HG03521 (cell line): ENCODE measurements around the gene DBX2.
"Not testable (repeated sequence)": the region's sequence is repeated elsewhere in the genome, so short reads cannot be mapped to it uniquely, and the experiment has no call there.

Experiments
- ATAC-seq: cut with Tn5 transposase; IDR thresholded peaks from one replicate; pipeline ENCODE4 v1.9.1; 2021; ENCODE audit warnings: mild to moderate bottlenecking, moderate library complexity; ENCODE audit not compliant: unreplicated experiment

Gene DBX2

GRCh38 chr12:45050751-45051571, at the start of gene DBX2:
DBX2 (minus strand) TSS chr12:45051099; CDS start chr12:45050927, 172 bp downstream.
- ATAC-seq = no peak

DNA sequence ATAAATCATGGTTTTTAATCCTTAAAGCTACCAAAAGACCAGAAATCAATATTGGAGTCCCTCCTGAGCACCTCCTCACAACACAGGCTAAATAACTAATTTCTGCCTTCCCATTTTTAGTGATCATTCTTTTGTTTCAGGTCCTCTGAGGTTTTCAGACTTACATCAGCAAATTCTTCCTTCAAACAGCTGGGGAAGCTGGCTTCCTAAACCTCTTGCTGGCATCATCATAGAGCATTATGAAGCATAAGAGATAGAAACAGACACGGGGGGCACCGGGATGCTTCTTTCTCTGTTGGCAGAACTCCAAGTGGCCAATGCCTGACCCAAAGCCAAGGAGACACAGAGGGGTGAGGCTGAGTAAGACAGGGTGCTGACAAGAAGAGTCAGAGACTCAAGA, 47.9 kb upstream of the DBX2 start:
- no peak for ATAC-seq

GRCh38 chr12:45095417-45095816, 44.5 kb upstream of the DBX2 start:
- not testable (repeated sequence) for ATAC-seq

DNA sequence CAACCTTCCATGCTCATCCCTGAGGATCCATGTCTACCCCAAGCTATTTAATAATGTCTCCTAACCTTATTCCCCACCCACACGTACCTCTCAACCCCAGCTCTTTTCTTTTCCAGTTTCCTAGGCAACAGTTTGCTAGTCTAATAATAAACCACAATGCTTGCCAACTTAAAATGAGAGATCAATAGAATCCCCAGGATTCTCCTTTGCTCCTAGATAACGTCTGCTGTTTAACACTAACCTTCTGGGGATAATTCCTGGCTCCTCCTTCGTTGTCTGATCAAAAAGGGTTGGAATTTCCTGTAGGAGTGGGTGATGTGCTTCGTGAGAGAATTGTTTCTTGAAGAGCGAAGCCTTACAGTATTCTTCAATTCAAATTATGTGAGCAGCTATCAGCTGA, 42.2 kb upstream of the DBX2 start:
- ATAC-seq = no peak

DNA sequence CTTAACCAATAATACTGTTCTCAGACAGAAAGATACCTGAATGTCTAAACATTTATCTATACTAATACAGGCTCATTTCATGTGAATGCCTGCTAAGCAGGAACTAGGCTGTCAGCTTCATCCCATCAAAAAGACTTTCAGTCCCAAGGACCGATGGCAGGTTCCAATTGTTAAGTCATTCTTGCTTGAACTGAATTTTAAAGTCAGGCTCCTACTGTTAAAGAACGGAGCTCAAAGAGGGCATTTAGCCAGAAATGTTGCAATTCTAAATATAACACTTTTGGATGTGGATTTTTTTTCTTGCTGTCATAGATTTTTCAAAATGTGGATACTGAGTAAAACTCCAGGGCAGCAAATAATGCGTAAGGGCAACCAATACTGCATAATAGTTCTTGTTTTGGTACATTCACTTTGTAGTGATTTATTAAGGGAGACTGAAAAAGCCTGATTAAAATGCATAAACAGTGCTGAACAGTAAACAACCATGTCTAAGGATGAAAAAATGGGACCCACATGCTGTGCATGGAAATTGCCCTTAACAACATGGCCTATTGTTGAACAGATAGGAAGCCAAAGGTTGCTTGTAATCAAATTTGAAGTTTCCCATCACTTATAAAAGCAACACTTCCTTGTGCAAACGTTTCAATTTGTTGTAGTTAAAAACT, 38.6 kb upstream of the DBX2 start:
- no peak for ATAC-seq

DNA sequence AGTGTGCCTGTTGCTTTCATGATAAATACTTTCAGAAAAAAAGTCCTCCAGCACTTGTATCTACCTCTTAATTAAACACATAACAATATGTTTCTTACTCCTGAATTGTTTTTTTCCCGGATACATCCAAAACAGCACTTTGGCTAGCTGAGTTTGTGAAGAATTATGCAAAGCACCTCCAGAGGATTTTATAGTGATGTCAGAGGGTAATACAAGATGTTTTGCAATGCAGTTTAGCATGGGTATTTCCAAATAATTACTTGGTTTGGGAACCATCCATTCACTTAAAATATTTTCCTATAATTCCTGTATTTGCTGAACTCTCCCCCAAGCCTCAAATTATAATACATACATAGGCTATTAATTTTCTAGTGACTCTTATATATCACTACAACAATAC, 37.7 kb upstream of the DBX2 start:
- ATAC-seq = no peak

DNA sequence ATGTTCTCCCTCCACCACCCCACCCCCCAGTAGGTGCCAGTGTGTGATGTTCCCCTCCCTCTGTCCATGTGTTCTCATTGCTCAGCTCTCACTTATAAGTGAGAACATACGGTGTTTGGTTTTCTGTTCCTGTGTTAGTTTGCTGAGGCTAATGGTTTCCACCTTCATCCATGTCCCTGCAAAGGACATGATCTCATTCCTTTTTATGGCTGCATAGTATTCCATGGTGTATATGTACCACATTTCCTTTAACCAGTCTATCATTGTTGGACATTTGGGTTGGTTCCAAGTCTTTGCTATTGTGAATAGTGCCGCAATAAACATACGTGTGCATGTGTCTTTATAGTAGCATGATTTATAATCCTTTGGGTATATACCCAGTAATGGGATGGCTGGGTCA, 33.3 kb upstream of the DBX2 start:
- ATAC-seq = not testable (repeated sequence)

- ATAC-seq = no peak
Measured at GRCh38 chr12:45077251-45077650, 26.4 kb upstream of the DBX2 start.

GRCh38 chr12:45076417-45077026, 25.6 kb upstream of the DBX2 start:
- ATAC-seq = no peak

GRCh38 chr12:45075587-45076282, 24.8 kb upstream of the DBX2 start:
- ATAC-seq = no peak

DNA sequence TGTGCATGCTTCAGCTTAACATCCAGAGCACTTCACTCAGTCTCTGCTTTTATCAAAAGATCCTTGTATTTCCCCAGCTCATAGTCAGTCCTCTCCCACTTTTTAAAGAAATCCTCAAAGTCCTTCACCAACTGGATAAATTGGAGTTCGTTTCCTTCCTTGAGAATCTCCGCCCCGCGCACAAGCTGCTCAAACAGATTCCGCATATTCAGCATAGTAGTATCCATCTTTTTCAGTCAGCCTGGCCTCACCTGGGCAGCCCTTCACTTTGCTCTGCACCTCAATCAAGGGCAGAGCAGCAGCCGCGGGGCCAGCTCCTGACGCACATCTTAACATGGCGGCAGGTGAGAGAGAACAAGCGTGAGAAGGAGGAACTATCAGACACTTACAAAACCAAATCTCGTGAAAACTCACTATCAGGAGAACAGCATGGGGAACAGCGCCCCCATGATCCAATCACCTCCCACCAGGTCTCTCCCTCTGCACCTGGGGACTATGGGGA, 14.3 kb upstream of the DBX2 start:
- no peak for ATAC-seq

DNA sequence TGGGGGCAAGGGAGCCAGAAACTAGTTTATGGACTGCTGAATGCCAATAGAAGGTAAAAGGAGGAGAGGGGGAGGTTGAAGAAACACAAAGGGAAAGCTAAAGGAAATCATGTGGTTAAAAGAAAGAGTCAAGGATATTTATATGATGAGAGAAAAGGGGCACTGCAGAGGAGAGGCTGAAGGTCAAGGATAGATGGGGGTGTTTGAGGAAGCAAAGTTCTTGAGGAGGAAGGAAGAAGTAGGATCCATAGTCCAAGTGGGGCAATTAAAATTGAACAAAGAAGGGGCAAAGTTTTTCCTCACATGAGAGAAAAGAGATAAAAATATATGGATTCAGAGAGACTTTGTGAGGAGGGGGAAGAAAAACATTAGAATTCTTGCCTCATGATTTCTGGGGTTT, 10.1 kb upstream of the DBX2 start:
- ATAC-seq = no peak

GRCh38 chr12:45051572-45052125, 750 bp upstream of the DBX2 start:
- no peak for ATAC-seq

DNA sequence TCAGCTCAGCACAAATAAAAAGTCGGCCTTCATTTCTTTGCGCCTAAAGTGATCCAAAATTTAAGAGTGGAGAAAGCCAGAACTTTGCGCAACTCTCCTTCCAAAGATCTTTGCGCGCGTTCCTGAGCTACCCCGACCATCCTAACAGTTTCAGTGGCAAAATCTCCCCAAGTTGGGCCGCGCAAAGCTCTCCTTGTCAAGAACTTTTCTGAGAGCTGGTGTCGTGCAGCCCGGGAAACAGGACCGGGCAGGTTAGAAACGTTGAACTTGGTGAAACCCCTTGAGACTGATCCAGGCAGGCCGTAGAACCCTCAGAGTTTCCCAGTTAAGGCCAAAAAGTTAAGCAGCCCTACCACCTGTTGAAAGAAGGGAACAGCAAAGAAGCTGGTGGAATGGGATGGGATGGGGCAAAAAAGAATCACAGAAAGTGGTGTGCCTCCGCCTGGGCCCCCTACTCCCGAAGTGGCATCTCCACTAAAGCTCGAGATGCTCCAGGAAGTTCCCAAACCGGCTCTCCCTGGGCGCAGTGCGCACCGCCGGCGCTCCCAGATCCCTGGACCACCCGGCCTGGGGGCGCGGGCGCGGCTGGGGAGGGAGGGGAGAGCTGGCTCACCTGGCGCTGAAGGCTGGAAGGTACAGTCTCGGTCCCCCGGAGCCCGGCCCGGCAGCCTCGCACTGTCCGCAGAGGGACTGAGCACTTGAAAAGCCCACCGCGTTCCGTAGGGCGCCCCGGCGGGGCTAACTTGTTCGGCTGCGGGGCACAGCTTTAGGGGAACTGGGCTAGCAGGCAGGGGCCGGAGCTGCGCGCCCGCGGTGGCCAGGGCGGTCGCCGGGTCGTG, 768 bp downstream of the DBX2 start:
- no peak for ATAC-seq

- no peak for ATAC-seq
Measured at GRCh38 chr12:45042599-45042998, 8.3 kb downstream of the DBX2 start.

DNA sequence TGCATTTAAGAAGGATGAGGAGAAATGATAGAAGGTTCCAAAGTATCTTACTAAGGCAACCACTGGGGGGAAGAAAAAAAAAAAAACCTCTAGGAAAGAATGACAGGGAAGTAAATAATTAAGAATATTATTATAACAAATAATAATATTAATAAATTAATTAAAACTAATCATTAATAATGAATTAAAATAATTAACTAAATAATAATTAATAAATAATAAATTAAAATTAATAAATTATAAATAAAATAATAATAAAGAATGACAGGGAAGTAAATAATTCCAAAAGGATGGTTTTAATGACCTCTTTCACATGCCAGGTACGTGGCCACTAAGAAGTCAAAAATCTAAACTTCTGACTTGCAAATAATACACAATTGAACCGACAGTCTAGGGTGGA, 9.9 kb downstream of the DBX2 start:
- no peak for ATAC-seq

DNA sequence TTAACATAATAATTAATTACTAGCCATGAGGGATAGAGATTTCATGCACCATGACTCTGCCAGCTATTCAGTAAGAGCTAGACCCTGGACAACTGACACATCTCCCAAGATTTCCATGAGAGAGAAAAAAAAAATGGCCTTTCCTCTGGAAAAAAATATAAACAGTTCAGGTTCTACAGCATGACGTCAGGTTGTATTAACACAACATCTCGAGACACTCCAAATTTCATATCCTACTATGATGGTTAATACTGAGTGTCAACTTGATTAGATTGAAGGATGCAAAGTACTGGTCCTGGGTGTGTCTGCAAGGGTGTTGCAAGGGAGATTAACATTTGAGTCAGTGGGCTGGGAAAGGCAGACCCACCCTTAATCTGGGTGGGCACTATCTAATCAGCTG, 11.1 kb downstream of the DBX2 start:
- ATAC-seq = no peak

DNA sequence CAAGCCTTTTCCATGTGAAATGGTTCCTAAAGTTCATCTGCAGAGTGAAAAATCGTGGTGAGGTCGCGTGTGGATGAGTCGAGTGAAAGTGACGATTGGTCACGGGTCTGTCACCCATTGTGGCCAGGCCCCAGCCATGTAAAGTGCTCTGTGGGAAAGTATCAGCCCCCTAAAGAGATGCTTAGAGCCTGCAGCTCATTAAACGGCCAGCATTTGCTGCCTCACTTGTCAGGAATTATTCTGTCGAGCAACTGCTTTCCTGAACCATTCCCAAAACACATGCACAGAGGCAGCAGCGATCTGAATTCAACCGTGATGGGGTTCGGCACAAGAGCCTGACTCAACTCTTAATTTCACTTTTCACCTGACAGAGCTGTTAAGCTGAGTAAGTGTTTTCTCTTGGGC, 16.0 kb downstream of the DBX2 start:
- no peak for ATAC-seq

DNA sequence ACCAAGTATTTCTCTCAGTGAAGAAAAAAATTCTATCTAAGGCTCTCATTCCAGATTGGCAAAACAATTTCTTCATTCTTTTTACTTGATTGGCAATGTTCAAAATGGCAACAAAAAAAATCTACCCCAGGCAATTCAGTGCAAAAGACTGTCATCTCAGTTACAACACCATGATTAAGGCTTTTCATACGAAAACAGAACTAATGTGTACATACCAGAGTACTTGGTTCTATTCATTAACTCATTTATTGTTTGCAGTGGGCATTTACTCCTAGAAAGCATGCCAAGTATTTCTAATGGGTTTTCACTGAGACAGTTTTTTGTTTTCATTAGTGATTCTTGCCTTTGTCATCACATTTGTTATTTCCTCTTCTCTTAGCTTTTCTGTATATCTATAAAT, 33.0 kb downstream of the DBX2 start:
- ATAC-seq = no peak

GRCh38 chr12:45014396-45014795, 36.5 kb downstream of the DBX2 start:
- ATAC-seq = no peak
